H1 (cell line): ENCODE results near the gene KIR2DL4. TPM values are rescaled to one million over a fixed set of nuclear protein-coding genes. Genes with fewer than 3 reads are reported as not detected.
"Not testable (repeated sequence)": the region's sequence is repeated elsewhere in the genome, so short reads cannot be mapped to it uniquely, and the experiment has no call there.

ENCODE experiments used
- CTCF ChIA-PET: fragments of 300-600 bp; sonication (Branson Sonifier 250); formaldehyde crosslinking; loops from one replicate; lab custom pipeline; 2021; ENCODE audit not compliant: partially characterized antibody; lab: Charles Lee
- POLR2A ChIA-PET: fragments of 300-600 bp; sonication (Branson Sonifier 250); formaldehyde crosslinking; loops from one replicate; lab custom pipeline; 2021; ENCODE audit warnings: inconsistent platforms; ENCODE audit not compliant: partially characterized antibody; lab: Charles Lee
- DNase-seq, 2 experiments: peaks; one replicate each; pipeline versions ENCODE4 v3.0.0 to v3.0.0-alpha.2; 2010 to 2022; ENCODE audit warnings: low spot score in 2 of 2, low read depth in 1 of 2, mixed read lengths in 1 of 2
- FAIRE-seq: peaks from 2 replicates; lab custom pipeline; 2011; peaks lifted over from hg19 to GRCh38; lab: Jason Lieb, UNC
- H2AFZ ChIP-seq: 2 replicates; pipeline ENCODE4 v1.8.1; 2012; ENCODE audit warnings: low read length, inconsistent platforms
- H2AK5ac ChIP-seq: 2 replicates; pipeline ENCODE4 v1.6.1; 2013; ENCODE audit warnings: low read depth, low read length
- H2BK120ac ChIP-seq: replicated peaks from 2 replicates; pipeline ENCODE3; 2013; ENCODE audit warnings: low read depth, low read length, inconsistent platforms
- H2BK12ac ChIP-seq: 2 replicates; pipeline ENCODE4 v1.6.1; 2013; ENCODE audit warnings: low read depth, low read length
- H2BK15ac ChIP-seq: 2 replicates; pipeline ENCODE4 v1.6.1; 2013; ENCODE audit warnings: low read length
- H2BK20ac ChIP-seq: 2 replicates; pipeline ENCODE4 v1.6.1; 2013; ENCODE audit warnings: low read length
- H2BK5ac ChIP-seq: 2 replicates; pipeline ENCODE4 v1.6.1; 2013; ENCODE audit warnings: low read depth, low read length
- H3K14ac ChIP-seq: 2 replicates; pipeline ENCODE4 v1.6.1; 2013; ENCODE audit warnings: inconsistent platforms; ENCODE audit not compliant: insufficient read length
- H3K18ac ChIP-seq: 2 replicates; pipeline ENCODE4 v1.6.1; 2013; ENCODE audit warnings: low read length; ENCODE audit errors: extremely low read depth
- H3K23ac ChIP-seq: 2 replicates; pipeline ENCODE4 v1.6.1; 2013; ENCODE audit warnings: inconsistent platforms; ENCODE audit not compliant: insufficient read length
- H3K23me2 ChIP-seq: 2 replicates; pipeline ENCODE4 v1.6.1; 2013; ENCODE audit warnings: low read depth, low read length
- H3K27ac ChIP-seq: 2 replicates; pipeline ENCODE4 v1.6.1; 2011; ENCODE audit warnings: low read depth, low read length, inconsistent platforms
- H3K27me3 ChIP-seq, 4 experiments: replicated peaks in 1 of 4; 1 replicate in 1 of 4; 2 replicates in 3 of 4; pipeline versions ENCODE4 v1.6.1 to v1.8.1; 2011 to 2013; ENCODE audit warnings: low read length in 3 of 4, mild to moderate bottlenecking in 3 of 4, inconsistent platforms in 2 of 4, mixed read lengths in 2 of 4, moderate library complexity in 1 of 4; ENCODE audit not compliant: control insufficient read depth in 3 of 4, insufficient read depth in 3 of 4; ENCODE audit errors: extremely low read depth in 1 of 4
- H3K36me3 ChIP-seq, 4 experiments: 2 replicates each; pipeline versions ENCODE4 v1.6.1 to v1.8.1; 2011 to 2013; ENCODE audit warnings: mild to moderate bottlenecking in 4 of 4, low read length in 3 of 4, moderate library complexity in 2 of 4, control low read depth in 1 of 4, inconsistent platforms in 1 of 4; ENCODE audit not compliant: insufficient read depth in 4 of 4, control insufficient read depth in 2 of 4
- H3K4ac ChIP-seq: replicated peaks from 2 replicates; pipeline ENCODE3; 2013; ENCODE audit warnings: low read length, low read depth, mixed read lengths, inconsistent platforms; ENCODE audit not compliant: insufficient read length
- H3K4me1 ChIP-seq, 4 experiments: replicated peaks in 1 of 4; 1 replicate in 1 of 4; 2 replicates in 3 of 4; pipeline versions ENCODE4 v1.6.1 to v1.8.1; 2011 to 2013; ENCODE audit warnings: low read length in 3 of 4, inconsistent platforms in 2 of 4, mixed read lengths in 1 of 4; ENCODE audit not compliant: insufficient read depth in 4 of 4, control insufficient read depth in 3 of 4
- H3K4me2 ChIP-seq, 2 experiments: 2 replicates each; pipeline versions ENCODE4 v1.6.1 to v1.8.1; 2011 to 2013; ENCODE audit warnings: low read depth in 2 of 2, low read length in 2 of 2, control low read depth in 1 of 2, inconsistent platforms in 1 of 2, mild to moderate bottlenecking in 1 of 2; ENCODE audit not compliant: insufficient read depth in 1 of 2
- H3K4me3 ChIP-seq, 4 experiments: fragments of 200-600, 300-600 bp in 1 of 4; sonication (generic), shearing (Covaris generic), sonication (Bioruptor Twin) in 1 of 4; 2 replicates each; pipeline versions ENCODE4 v1.5.1 to v1.8.1; 2011 to 2016; ENCODE audit warnings: low read length in 4 of 4, low read depth in 3 of 4, control low read depth in 2 of 4, inconsistent platforms in 2 of 4, mild to moderate bottlenecking in 2 of 4, mixed read lengths in 1 of 4, moderate library complexity in 1 of 4; ENCODE audit not compliant: insufficient read depth in 2 of 4; ENCODE audit errors: extremely low read depth in 1 of 4
- H3K56ac ChIP-seq: replicated peaks from 2 replicates; pipeline ENCODE3; 2013; ENCODE audit warnings: low read depth, mild to moderate bottlenecking, mixed read lengths, low read length, inconsistent platforms; ENCODE audit not compliant: insufficient read length
- H3K79me1 ChIP-seq: 2 replicates; pipeline ENCODE4 v1.6.1; 2013; ENCODE audit warnings: low read depth, low read length, control low read depth
- H3K79me2 ChIP-seq, 2 experiments: 2 replicates each; pipeline versions ENCODE4 v1.6.1 to v1.8.1; 2012 to 2013; ENCODE audit warnings: low read length in 2 of 2, mild to moderate bottlenecking in 2 of 2, inconsistent platforms in 1 of 2; ENCODE audit not compliant: insufficient read depth in 2 of 2, control insufficient read depth in 1 of 2
- H3K9ac ChIP-seq, 4 experiments: replicated peaks in 1 of 4; 1 replicate in 1 of 4; 2 replicates in 3 of 4; pipeline versions ENCODE4 v1.6.1 to v1.8.1; 2011 to 2013; ENCODE audit warnings: low read depth in 3 of 4, low read length in 3 of 4, control low read depth in 2 of 4, mild to moderate bottlenecking in 2 of 4, moderate library complexity in 2 of 4, inconsistent platforms in 1 of 4; ENCODE audit errors: extremely low read depth in 1 of 4
- H3K9me3 ChIP-seq, 2 experiments: 2 replicates each; pipeline versions ENCODE4 v1.6.1 to v1.8.1; 2012 to 2013; ENCODE audit warnings: mild to moderate bottlenecking in 2 of 2, moderate library complexity in 2 of 2, control low read depth in 1 of 2, inconsistent platforms in 1 of 2, low read depth in 1 of 2, low read length in 1 of 2, mixed read lengths in 1 of 2; ENCODE audit not compliant: insufficient read depth in 2 of 2
- H4K20me1 ChIP-seq, 2 experiments: replicated peaks in 1 of 2; 2 replicates each; pipeline versions ENCODE3 to v1.8.1; 2011 to 2013; ENCODE audit warnings: inconsistent platforms in 2 of 2, low read length in 2 of 2, mild to moderate bottlenecking in 1 of 2; ENCODE audit not compliant: insufficient read depth in 2 of 2, control insufficient read depth in 1 of 2
- H4K5ac ChIP-seq: 2 replicates; pipeline ENCODE4 v1.6.1; 2013; ENCODE audit warnings: low read length, low read depth, mixed read lengths, inconsistent platforms; ENCODE audit not compliant: insufficient read length
- H4K8ac ChIP-seq: 2 replicates; pipeline ENCODE4 v1.8.0; 2013; ENCODE audit warnings: mild to moderate bottlenecking, moderate library complexity, low read length, inconsistent platforms; ENCODE audit not compliant: insufficient read depth; ENCODE audit errors: extremely low read depth
- H4K91ac ChIP-seq: replicated peaks from 2 replicates; pipeline ENCODE3; 2013; ENCODE audit warnings: low read length, mixed read lengths, inconsistent platforms; ENCODE audit not compliant: insufficient read length
- WGBS, 2 experiments: shearing (Covaris generic) in 1 of 2; methylation state at CpG; one replicate each; pipeline versions ENCODE4 v1.1.6 to v1.1.7; 2013 to 2015; ENCODE audit warnings: low lambda C conversion rate in 2 of 2, mixed read lengths in 2 of 2, inconsistent platforms in 1 of 2, low coverage in 1 of 2, missing lambda C conversion rate in 1 of 2; ENCODE audit not compliant: insufficient replicate concordance in 2 of 2, insufficient coverage in 1 of 2, insufficient read length in 1 of 2; ENCODE audit errors: extremely low coverage in 1 of 2, missing lambda C conversion rate in 1 of 2; 5-methylcytosine and 5-hydroxymethylcytosine counted together
- polyA plus RNA-seq, 7 experiments: library from polyadenylated mRNA; depleted of rRNA in 3 of 7; stranded (reverse) in 5 of 7; unstranded in 2 of 7; fragments of >200 nt in 5 of 7; fragments of 200-250 nt in 2 of 7; gene quantifications; 1 replicate in 5 of 7; 2 replicates in 1 of 7; 4 replicates in 1 of 7; pipeline versions ENCODE4 v1.2.1 to v1.2.3, GENCODE V29; 2011 to 2013; ENCODE audit warnings: missing spikeins in 2 of 7, mixed read lengths in 2 of 7
- total RNA-seq: library from RNA; stranded (reverse); fragmentation: NEBNext Ultra II Directional; extraction: Animal tissue kit (Norgen Biotek cat#: 25700); gene quantifications from 2 replicates; pipeline ENCODE4 v1.2.1, GENCODE V29; 2021

Gene KIR2DL4
- total and polyA plus RNA-seq, 2 of the 8 experiments (the other 6 are each of a cell fraction or from before 2014, with no cell fraction given): not detected

GRCh38 chr19:54855241-54855640, 51.8 kb downstream of the KIR2DL4 start:
- H3K14ac ChIP-seq, H2BK20ac ChIP-seq, H4K8ac ChIP-seq, H2BK120ac ChIP-seq, H3K4me1 ChIP-seq, H3K23ac ChIP-seq, H4K5ac ChIP-seq, H3K9ac ChIP-seq, H3K4me2 ChIP-seq, CTCF ChIA-PET, POLR2A ChIA-PET, H2AK5ac ChIP-seq, H3K4me3 ChIP-seq, FAIRE-seq, H3K23me2 ChIP-seq, H3K27ac ChIP-seq, H2BK5ac ChIP-seq, H3K56ac ChIP-seq, DNase-seq, H4K91ac ChIP-seq, H3K79me2 ChIP-seq, H2BK12ac ChIP-seq, H2AFZ ChIP-seq, H3K27me3 ChIP-seq, H3K4ac ChIP-seq, H4K20me1 ChIP-seq, H2BK15ac ChIP-seq, H3K18ac ChIP-seq, H3K36me3 ChIP-seq, H3K79me1 ChIP-seq: not testable (repeated sequence)
- WGBS, 2 experiments: 60% methylated on average over 1 of the region's 1 CpG; no CpG with 5 or more reads in 1 of the 2 experiments
- H3K9me3 ChIP-seq: peaks cover 52 to 67% of the 10 kb centered on the region in 2 experiments

DNA sequence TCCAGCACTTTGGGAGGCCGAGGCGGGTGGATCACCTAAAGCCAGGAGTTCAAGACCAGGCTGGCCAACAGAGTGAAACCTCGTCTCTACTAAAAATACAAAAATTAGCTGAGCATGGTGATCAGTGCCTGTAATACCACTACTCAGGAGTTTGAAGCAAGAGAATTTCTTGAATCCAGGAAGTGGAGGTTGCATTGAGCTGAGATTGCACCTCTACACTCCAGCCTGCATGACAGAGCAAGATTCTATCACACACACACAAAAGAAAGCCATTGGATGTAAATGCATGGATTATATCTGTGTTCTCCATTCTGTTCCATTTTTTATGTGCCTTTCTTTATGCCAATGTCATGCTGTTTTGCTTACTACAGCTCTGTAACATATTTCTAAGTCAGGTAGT, 55.1 kb downstream of the KIR2DL4 start:
- H3K4me2 ChIP-seq, CTCF ChIA-PET, H4K8ac ChIP-seq, H2BK120ac ChIP-seq, H3K36me3 ChIP-seq, H3K23ac ChIP-seq, DNase-seq, H3K79me2 ChIP-seq, H2BK15ac ChIP-seq, H3K9ac ChIP-seq, H3K79me1 ChIP-seq, H3K56ac ChIP-seq, H3K18ac ChIP-seq, H3K4me1 ChIP-seq, H3K27ac ChIP-seq, H3K23me2 ChIP-seq, H3K27me3 ChIP-seq, H2BK20ac ChIP-seq, H2AFZ ChIP-seq, H3K4ac ChIP-seq, H4K91ac ChIP-seq, H4K20me1 ChIP-seq, H2BK12ac ChIP-seq, H2AK5ac ChIP-seq, H3K14ac ChIP-seq, H4K5ac ChIP-seq, H3K4me3 ChIP-seq, POLR2A ChIA-PET, FAIRE-seq, H2BK5ac ChIP-seq: not testable (repeated sequence)
- H3K9me3 ChIP-seq: peaks cover 36 to 49% of the 10 kb centered on the region in 2 experiments
- 65% methylated on average over 2 of the region's 3 CpGs; no CpG with 5 or more reads in 1 of the 2 experiments for WGBS, 2 experiments
